Measurements from ENCODE around the gene ATP6V1B1.

Gene ATP6V1B1

DNA sequence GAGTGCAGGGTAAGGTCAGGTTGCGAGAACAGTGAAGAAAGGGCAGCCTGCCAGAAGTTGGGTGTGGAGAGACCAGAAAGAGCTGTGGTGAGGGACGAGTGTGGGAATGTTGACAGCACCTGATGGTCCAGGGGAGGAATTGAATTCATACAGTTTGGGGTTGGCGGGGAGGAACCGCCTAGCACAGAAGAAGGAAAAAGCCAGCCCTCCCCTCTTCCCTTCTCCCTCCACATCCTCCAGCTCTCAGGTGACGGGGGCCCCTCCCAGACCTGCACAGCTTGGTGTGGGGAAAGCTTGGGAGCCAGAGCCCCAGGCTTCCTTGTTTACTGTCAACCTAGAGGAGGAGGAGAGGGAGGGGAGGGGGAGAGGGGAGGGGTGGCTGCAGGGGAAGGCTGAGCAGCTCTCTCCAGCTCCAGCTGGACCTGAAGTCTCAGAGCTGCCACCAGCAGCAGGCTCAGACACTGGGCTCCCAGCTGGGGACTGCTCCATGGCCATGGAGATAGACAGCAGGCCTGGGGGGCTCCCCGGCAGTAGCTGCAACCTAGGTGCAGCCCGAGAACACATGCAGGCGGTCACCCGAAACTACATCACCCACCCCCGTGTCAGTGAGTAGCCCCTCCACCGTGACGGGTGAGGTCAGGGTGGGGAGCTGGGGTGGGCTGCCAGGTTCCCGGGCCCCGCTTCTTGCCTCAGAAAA lies at the start of gene ATP6V1B1:
TSS of gene ATP6V1B1 (plus strand) at position 433 of the 697 bp plus-strand sequence. CDS start at position 488, 55 bp downstream.
- no peak for DNase-seq

DNA sequence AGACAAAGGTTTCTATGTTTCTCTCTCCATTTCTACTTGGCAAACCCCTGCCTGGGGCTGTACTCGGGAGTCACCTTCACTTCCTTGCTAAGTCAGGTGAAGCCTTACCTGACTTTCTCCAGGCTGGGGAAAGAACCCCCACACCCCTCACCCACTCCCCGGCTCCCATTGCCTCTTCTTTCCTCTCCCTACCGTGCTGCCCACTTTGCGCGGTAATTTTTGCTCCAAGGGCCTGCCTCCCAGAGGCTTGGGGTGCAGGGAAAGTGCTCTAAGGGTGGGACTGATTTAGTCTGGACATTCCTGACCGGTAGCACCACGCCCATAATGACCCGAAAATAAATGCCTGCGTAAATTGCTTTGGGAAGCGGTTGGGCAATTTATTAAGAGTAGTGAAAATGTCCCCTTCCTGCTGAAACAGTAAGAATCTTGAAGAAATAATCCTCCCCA lies 49.1 kb upstream of the ATP6V1B1 start:
- no peak for DNase-seq

DNA sequence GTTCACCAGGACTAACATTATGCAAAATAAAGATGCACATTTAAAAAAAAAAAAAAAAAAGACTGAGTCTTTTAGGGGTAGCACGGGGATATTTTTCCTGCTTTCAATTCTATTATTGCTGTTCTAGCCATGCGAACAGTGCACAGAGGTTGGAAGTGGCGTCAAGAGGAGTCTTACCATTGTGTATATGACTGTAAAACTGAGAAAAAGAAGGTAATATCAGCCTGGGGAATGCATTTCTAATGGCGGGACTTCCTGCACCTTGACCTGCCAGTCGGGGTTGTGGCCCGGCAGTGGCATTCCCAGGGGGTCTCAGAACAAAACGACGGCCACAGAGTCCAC lies 48.5 kb upstream of the ATP6V1B1 start:
- no peak for DNase-seq

GRCh38 chr2:70887550-70888246 lies 48.0 kb upstream of the ATP6V1B1 start:
- DNase-seq = peak; percentile 76

GRCh38 chr2:70888366-70888922 lies 47.3 kb upstream of the ATP6V1B1 start:
- DNase-seq = no peak

DNA sequence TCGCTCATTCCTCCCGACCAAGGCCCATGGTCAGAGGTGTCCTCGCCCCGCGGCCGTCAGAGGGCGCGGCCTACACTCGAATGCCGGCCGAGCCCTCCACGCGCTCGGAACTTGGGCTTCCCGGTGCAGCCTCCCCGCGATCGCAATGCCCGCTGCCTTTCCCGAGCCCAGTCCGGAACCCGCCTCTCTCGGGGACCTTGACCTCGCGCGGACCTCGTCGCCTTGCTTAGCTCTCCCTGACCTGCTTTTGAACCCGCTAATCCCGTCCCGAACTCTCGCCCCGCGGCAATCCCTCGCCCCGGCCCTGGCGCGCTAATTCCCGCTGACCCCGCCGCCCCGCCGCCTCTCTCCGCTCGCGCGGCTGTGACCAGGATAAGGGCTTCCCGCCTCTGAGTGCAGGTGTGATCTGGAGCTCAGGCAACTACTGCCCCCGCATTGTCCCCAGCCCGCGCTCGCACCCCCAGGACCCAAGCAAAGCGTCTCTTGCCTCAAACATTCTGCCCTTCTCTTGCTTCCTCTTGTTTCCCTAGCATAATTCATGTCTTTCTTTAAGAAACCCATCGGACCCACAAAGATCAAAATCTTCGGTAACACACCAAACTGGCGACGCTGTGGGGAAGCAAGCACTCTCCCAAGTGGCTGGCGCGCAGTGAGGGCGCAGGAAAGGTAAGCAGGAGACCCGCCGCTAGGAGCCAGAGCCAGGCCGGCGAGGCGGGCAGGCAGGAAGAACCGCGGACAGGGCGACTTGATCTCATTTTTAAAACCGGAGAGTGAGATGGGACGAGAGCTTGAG lies 46.6 kb upstream of the ATP6V1B1 start:
- DNase-seq = no peak

DNA sequence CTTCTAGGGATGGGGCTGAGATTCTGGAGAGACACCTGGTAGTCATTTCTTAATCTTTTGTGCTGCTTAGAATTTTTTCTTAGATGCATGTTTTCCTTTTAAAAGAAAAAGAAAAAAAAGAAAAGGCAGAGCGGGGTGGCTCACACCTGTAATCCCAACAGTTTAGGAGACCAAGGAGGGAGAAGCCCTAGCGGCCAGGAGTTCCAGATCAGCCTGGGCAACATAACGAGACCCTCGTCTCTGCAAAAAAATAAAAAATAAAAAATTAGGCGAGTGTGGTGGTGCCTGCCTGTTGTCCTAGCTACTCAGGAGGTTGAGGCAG lies 46.0 kb upstream of the ATP6V1B1 start:
- no peak for DNase-seq

- DNase-seq = no peak
Observed at GRCh38 chr2:70890469-70891065, 45.1 kb upstream of the ATP6V1B1 start.

- no peak for DNase-seq
Observed at GRCh38 chr2:70891572-70892357, 43.9 kb upstream of the ATP6V1B1 start.

DNA sequence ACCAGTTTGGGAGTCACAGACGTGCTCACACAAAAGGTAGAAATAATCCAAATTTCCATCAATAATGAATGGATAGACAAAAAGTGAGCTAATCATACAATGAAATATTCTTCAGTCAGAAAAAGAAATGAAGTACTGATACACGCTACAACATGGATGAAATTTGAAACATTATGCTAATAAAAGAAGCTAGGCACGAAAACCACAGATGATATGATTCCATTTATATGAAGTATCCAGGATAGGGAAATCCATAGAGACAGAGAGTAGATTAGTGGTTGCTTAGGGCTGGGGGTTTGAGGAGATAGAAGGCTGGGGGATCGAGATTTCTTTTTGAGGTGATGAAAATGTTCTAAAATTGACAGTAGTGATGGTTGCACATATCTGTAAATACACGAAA lies 43.0 kb upstream of the ATP6V1B1 start:
- no peak for DNase-seq

DNA sequence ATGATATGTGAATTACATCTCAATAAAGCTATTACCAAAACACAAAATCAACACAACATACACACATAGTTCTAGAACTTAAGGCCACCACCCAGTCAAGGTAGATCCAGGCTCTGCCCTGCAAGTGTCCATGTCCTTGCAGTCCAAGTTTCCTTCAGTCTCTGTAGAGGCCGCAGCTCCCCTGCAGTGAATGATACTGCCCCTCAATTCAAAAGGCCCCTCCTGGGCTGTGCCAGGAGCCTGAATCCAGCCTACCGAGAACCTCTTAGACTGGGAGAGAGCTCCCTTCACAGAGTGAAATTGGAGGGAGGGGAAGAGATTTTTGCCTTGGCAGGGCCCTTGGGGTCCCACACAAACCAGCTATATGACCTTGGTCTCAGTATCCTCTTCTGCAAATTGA lies 42.5 kb upstream of the ATP6V1B1 start:
- DNase-seq = no peak

GRCh38 chr2:70894765-70895164 lies 40.9 kb upstream of the ATP6V1B1 start:
- no peak for DNase-seq

- DNase-seq = no peak
Observed at GRCh38 chr2:70895249-70895648, 40.5 kb upstream of the ATP6V1B1 start.

DNA sequence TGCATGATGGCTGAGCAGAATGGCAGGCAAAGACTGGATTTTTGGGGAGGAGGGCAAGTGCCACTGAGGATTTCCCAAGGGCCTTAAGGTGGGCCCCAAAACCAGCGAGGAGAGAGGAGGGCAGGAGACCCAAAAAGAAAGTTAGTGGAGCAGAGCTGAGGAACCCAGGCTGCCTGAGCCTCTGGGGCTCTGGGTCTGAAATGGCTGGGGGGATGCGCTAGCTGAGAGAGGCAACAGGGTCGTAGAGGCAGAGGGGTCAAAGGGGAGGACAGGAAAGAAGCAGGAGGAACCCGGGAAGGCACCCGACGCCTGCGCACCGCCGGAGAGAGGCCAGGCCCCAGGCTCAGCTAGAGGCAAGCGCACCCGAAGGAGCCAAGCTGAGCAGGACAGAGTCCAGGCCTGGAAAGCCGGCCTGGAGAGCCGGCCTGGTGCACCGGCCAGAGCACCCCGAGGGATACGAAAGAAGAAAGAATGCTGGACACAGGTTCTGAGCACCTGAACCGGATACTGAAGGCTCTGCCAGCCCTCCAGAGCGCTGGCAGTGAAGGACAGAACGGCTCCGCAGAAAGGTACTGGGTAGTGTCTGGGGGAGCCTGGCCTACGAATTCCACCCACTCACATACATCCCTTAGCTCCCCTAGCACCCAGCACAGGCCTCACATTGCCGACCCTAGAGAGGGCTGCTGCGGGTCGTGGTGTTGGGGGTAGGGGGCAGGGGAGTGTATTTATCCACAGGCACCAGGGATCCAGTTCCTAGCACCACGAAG lies 39.5 kb upstream of the ATP6V1B1 start:
- DNase-seq = no peak

DNA sequence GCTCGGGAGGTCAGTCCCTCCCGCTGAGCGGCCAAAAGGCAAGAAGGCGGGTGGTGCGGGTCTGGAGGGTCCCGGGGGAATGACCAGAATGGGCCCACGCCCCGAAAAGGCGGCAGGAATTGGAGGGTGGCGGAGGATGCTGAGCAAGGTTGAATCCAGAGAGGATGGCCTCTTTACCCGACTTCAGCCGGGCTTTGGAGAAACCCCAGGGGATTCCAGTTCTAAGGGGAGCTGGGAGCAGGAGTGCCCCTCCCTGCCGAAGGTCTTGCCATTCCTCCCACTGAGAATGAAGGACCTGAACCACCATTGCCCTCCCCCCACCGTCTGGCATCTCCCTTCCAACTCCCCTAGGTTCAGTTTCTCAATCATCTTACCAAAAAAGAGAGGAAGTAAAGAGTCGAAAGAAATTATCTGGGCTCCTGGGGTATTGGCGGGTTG lies 38.9 kb upstream of the ATP6V1B1 start:
- DNase-seq = no peak

DNA sequence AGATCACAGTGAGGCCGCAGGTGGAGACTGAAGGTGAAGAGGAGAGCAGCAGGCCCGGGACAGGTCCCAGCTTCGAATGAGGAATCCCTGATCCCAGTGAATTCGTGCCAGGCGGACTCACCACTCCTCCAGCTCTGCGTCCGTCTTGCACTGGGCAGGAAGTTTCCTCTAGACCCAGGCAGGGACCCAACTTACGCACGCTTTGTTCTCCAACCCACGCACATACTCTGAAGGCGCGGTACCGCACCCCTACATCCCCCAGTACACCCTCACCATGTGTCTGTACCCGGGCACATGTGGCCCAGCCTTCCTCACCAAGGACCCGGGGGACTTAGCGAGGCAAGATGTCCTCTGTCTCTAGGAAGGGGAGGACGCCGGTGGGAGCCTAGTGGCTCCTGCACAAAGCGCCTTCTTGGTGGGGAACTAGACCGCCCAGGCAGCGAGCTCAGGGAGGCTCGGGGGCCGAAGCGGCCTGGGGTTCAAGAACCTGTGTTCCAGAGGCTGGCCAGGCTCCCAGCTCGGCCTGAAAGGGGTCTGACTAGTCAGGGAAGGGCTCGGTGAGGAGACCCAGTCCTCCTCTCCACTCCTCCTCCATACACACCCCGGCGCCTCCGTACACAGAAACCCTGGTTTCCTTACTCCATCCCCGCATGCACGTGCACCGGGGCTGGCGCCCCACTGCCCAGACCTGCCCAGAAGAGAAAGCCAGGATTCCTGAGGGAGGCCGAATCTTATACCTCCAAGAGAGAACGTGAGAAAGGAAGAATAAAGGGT lies 38.3 kb upstream of the ATP6V1B1 start:
- no peak for DNase-seq

DNA sequence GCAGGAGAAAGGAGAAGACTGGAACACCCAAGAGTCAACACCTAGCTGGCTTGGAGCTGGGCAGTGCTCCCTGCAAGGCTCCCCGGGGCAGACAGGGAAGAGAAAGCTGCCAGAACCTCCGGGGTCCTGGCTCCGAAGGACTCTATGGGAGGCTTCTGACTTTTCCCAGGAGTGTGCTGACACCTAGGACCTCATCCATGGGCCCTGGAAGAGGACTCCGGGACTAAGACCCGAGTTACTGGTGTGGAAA lies 37.8 kb upstream of the ATP6V1B1 start:
- no peak for DNase-seq

- DNase-seq = no peak
Observed at GRCh38 chr2:70898363-70899240, 37.1 kb upstream of the ATP6V1B1 start.

GRCh38 chr2:70901227-70902066 lies 34.3 kb upstream of the ATP6V1B1 start:
- no peak for DNase-seq

Data from activated CD4-positive, alpha-beta T cell treated with anti-CD3 and anti-CD28 coated beads, Interleukin-2, Interleukin-6, amounts not matched to agents 100 ng/mL and 50 ng/mL, durations not matched to agents 16 hours and 8 hours (primary cell).